IMR-90 (cell line): ENCODE results near the gene PJA1.

Experiments
- BHLHE40 ChIP-seq: fragments of 150-350 bp; IDR thresholded peaks from 2 replicates; pipeline ENCODE4 v1.6.1; 2016; ENCODE audit warnings: mild to moderate bottlenecking, low read depth, low read length
- RFX5 ChIP-seq: IDR thresholded peaks from 2 replicates; pipeline ENCODE4 v1.8.0; 2012; ENCODE audit warnings: low read depth, mild to moderate bottlenecking, low read length, moderate library complexity

- TF ChIP-seq RFX5, result no peak
- no peak for TF ChIP-seq BHLHE40
Observed at GRCh38 chrX:69173906-69174305, 8.7 kb upstream of the PJA1 start.
